Measurements from ENCODE around the gene NRN1.

DNA sequence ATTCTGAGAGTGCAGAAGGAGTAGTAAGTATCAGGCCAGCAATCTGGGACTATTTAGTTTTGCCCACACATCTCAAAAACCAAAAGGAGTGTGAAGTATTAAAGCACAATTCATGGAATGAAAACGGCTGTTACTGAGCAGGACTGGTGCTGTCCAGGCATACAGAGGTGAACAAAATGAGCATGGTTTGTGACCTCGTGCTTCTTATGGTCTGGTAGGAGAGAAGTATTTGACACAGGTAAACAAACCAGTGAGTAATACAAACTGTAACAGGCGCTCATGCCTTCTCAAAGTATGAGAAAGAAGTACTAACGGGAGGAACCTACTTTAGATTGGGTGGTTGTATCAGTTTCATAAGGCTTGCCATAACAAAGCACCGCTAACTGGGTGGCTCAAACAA lies 17.5 kb upstream of the NRN1 start:
- no peak for TF ChIP-seq POLR2A (IDR thresholded peaks at IDR 0.05; ENCODE audit: low read depth, low read length)
- TF ChIP-seq POLR2AphosphoS5 (IDR thresholded peaks at IDR 0.05; ENCODE audit: low read depth, low read length) = no peak
- no peak for TF ChIP-seq TAF1 (IDR thresholded peaks at IDR 0.05; ENCODE audit: borderline replicate concordance, low read depth, low read length)

Measured in GM12892 (cell line).